Activated CD4-positive, alpha-beta memory T cell treated with anti-CD3 and anti-CD28 coated beads, Interleukin-2, amount 10 ng/mL, durations not matched to agents 7 days and 5 days (primary cell): ENCODE measurements around the gene NUP50. TPM values are rescaled to one million over a fixed set of nuclear protein-coding genes. Genes with fewer than 3 reads are reported as not detected.

Experiments
- CTCF ChIA-PET: fragments of 350-600 bp; sonication (Branson Sonifier 250); formaldehyde crosslinking; loops from one replicate; lab custom pipeline; 2021; ENCODE audit warnings: antibody characterized with exemption, inconsistent platforms; lab: Charles Lee
- POLR2A ChIA-PET: fragments of 350-600 bp; sonication (Branson Sonifier 250); formaldehyde crosslinking; loops from one replicate; lab custom pipeline; 2021; ENCODE audit warnings: antibody characterized with exemption; lab: Charles Lee
- DNase-seq: peaks from one replicate; pipeline ENCODE4 v3.0.0-alpha.2; 2020
- H3K27ac Mint-ChIP-seq: one replicate; pipeline ENCODE4 v1.8.0; 2021; ENCODE audit warnings: mild to moderate bottlenecking, mixed read lengths
- H3K27me3 Mint-ChIP-seq: one replicate; pipeline ENCODE4 v1.8.0; 2021; ENCODE audit warnings: mixed read lengths
- H3K36me3 Mint-ChIP-seq: one replicate; pipeline ENCODE4 v1.8.0; 2021; ENCODE audit warnings: low read depth, mixed read lengths
- H3K4me1 Mint-ChIP-seq: one replicate; pipeline ENCODE4 v1.8.0; 2021; ENCODE audit warnings: mixed read lengths
- H3K4me3 Mint-ChIP-seq: one replicate; pipeline ENCODE4 v1.8.0; 2021; ENCODE audit warnings: mild to moderate bottlenecking, mixed read lengths
- H3K9me3 Mint-ChIP-seq: one replicate; pipeline ENCODE4 v1.8.0; 2021; ENCODE audit warnings: mixed read lengths
- total RNA-seq, 2 experiments: library from RNA; stranded (reverse); gene quantifications; one replicate each; pipeline ENCODE4 v1.2.3, GENCODE V29; 2021

Gene NUP50
- total RNA-seq, 2 experiments from 2014 or later: 160 to 167 TPM

DNA sequence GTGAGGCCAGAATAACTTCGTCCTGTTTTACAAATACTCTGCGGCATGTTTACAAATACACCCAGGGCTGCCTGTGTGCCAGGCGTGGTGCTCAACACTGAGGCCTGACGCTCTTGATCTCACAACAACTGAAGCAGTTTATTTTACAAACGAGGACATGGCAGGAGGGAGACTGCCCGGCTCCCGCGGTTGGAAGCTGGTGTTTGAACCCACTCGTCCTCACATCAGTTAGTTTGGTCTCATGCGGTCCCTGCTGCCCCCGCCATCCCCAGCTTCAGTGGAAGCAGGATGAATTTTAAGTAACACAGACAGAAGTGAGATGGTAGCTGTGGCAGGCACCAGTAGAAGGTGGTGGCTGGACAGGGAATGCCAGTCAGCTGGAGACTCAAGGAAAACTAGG is 60.6 kb downstream of the NUP50 start:
- CTCF ChIA-PET: no interaction called here
- POLR2A ChIA-PET: no interaction called here
- H3K36me3 Mint-ChIP-seq: no peaks in the 10 kb centered on the region
- H3K27me3 Mint-ChIP-seq: no peaks in the 10 kb centered on the region
- no peak overlapping the region for H3K4me3 Mint-ChIP-seq
- H3K27ac Mint-ChIP-seq: no peak overlapping the region
- H3K9me3 Mint-ChIP-seq: no peaks in the 10 kb centered on the region
- no peak for DNase-seq
- peaks cover 7% of the 10 kb centered on the region for H3K4me1 Mint-ChIP-seq

- no peaks in the 10 kb centered on the region for H3K9me3 Mint-ChIP-seq
- H3K4me3 Mint-ChIP-seq: no peak overlapping the region
- ChIA-PET POLR2A (no interaction called here), CTCF (no interaction called here)
- peaks cover 7% of the 10 kb centered on the region for H3K4me1 Mint-ChIP-seq
- H3K27me3 Mint-ChIP-seq: no peaks in the 10 kb centered on the region
- H3K27ac Mint-ChIP-seq: no peak overlapping the region
- no peak for DNase-seq
- H3K36me3 Mint-ChIP-seq: no peaks in the 10 kb centered on the region
Observed at GRCh38 chr22:45224988-45225731, 61.4 kb downstream of the NUP50 start.

DNA sequence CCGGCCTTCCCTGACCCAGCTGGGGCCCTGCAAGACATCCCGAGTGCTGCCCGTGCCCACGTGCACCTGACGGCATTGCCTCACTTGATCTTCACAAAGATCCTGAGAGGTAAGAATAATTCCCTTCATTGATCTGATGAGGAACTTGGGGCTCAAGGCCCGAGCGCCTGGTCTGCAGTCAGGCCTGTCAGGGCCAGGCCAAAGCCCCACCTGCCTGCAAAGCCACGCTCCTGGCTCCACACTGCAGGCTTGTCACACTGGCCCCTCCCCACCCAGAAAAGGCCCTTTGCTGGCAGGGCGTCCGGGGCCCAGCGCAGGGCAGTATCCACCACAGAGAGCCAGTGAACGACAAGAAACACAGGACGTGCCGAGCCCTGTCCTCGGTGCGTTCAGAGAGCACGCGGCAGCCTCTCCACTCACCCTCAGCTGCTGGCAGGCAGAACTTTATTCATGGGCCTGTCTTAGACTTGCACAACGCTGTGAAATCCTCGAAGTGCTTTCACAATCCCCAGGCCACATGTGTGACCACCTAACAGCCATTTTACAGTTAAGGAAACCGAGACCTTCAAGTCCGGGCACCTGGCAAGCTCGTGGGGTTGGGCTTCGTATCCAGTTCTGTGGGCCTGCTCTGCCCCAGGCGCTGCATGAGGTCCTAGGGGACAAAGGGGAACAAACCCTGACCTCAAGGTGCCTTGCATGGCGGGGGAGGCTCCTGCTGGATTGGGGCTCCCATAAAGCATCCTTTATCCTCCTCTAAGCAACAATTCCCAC is 62.2 kb downstream of the NUP50 start:
- ChIA-PET CTCF (no interaction called here), POLR2A (no interaction called here)
- no peaks in the 10 kb centered on the region for H3K27me3 Mint-ChIP-seq
- no peak overlapping the region for H3K4me3 Mint-ChIP-seq
- H3K27ac Mint-ChIP-seq: no peak overlapping the region
- peaks cover 7% of the 10 kb centered on the region for H3K4me1 Mint-ChIP-seq
- DNase-seq: no peak
- H3K36me3 Mint-ChIP-seq: no peaks in the 10 kb centered on the region
- H3K9me3 Mint-ChIP-seq: no peaks in the 10 kb centered on the region

- H3K27me3 Mint-ChIP-seq: no peaks in the 10 kb centered on the region
- no peak for DNase-seq
- ChIA-PET CTCF (no interaction called here), POLR2A (no interaction called here)
- no peaks in the 10 kb centered on the region for H3K9me3 Mint-ChIP-seq
- H3K4me3 Mint-ChIP-seq: no peak overlapping the region
- H3K4me1 Mint-ChIP-seq: peaks cover 7% of the 10 kb centered on the region
- H3K36me3 Mint-ChIP-seq: no peaks in the 10 kb centered on the region
- H3K27ac Mint-ChIP-seq: no peak overlapping the region
Observed at GRCh38 chr22:45226503-45227186, 62.9 kb downstream of the NUP50 start.

DNA sequence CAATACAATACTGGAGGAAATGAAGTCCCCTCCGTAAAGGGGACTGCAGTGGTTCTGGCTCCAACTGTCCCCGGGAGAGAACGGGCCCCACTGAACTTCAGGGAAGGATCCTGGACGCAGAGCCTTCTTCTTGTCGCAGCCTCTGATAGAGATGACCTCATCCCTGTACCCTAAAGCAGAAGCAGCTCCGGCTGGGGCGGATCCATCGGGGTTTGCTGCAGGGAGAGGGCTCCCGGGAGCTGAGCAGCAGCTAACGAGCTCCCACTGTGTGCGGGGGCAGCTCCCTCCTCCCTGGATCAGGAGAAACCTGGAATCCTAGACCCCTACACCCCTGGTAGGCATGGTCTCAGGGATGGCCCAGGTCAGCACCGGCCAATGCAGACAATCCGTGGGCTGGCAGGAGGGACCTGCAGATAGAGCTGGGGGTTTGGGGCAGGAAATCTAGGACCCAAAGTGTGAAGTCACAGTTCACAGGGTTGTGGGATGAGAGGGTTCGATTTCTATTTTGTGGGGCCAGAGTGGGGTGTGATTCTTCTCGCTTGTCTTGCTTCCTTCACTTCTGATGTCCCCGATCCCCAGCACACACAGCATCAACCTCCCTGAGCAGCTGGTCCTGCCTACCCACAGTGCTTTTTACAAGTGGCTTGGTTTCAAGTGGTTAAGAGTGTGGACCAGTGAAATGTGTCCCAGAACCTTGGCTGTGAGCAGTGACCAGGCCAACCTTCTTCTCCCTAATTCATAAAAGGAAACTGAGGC is 64.1 kb downstream of the NUP50 start:
- Mint-ChIP-seq H3K4me3 (no peak overlapping the region), H3K4me1 (peaks cover 3% of the 10 kb centered on the region), H3K27me3 (no peaks in the 10 kb centered on the region), H3K27ac (no peak overlapping the region), H3K9me3 (no peaks in the 10 kb centered on the region), H3K36me3 (no peaks in the 10 kb centered on the region)
- ChIA-PET CTCF (no interaction called here), POLR2A (no interaction called here)
- no peak for DNase-seq

- Mint-ChIP-seq H3K4me1 (no peaks in the 10 kb centered on the region), H3K27me3 (no peaks in the 10 kb centered on the region), H3K4me3 (no peak overlapping the region), H3K27ac (no peak overlapping the region), H3K36me3 (no peaks in the 10 kb centered on the region), H3K9me3 (no peaks in the 10 kb centered on the region)
- POLR2A ChIA-PET: no interaction called here
- CTCF ChIA-PET: no interaction called here
- DNase-seq: no peak
Observed at GRCh38 chr22:45228401-45228754, 64.7 kb downstream of the NUP50 start.

DNA sequence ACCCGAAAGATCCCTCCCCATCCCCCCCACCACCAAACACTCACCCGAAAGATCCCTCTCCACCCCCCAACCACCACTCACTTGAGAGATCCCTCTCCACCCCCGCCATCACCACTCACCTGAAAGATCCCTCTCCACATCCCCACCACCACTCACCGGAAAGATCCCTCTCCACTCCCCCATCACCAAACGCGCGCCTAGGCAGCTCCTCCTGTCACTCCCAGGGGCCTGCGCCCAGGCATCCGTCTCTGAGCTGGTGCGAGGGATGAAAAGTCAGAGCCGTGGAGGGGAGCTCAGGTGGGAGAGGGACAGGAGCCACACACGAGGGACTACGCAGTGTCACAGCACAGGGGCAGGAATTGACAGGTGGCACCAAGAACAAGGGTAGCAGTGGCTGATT is 65.5 kb downstream of the NUP50 start:
- H3K4me3 Mint-ChIP-seq: no peak overlapping the region
- no peaks in the 10 kb centered on the region for H3K4me1 Mint-ChIP-seq
- H3K9me3 Mint-ChIP-seq: no peaks in the 10 kb centered on the region
- no peak overlapping the region for H3K27ac Mint-ChIP-seq
- no peak for DNase-seq
- ChIA-PET POLR2A (no interaction called here), CTCF (no interaction called here)
- H3K36me3 Mint-ChIP-seq: no peaks in the 10 kb centered on the region
- no peaks in the 10 kb centered on the region for H3K27me3 Mint-ChIP-seq

DNA sequence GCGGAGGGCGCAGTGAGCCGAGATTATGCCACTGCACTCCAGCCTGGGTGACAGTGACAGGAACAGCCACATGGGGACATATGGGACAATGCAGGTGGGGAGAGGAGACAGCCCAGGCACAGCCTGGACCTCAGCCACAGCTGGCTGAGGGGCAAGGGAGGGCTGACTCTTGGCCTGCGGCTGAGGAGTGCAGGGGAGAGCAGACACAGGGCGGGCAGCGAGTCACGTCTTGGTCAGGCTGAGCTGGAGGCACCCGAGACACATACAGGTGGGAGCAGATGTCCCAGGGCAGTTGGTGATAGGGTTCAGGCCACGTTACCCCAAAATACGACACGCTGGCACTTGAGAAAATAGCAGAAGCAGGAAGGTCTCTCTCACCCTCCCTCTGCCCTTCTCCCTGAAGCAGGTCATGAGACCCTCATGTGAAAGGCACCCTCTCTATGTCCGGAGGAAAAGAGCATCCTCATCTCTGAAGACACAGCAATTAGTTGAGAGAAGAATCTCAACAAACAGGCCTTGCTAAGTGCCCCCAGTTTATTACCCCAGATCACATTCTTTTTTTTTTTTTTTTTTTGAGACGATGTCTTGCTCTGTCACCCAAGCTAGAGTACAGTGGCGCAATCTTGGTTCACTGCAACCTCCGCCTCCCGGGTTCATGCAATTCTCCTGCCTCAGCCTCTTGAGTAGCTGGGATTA is 66.4 kb downstream of the NUP50 start:
- no peak overlapping the region for H3K27ac Mint-ChIP-seq
- CTCF ChIA-PET: no interaction called here
- no peaks in the 10 kb centered on the region for H3K36me3 Mint-ChIP-seq
- no peak overlapping the region for H3K4me3 Mint-ChIP-seq
- POLR2A ChIA-PET: no interaction called here
- H3K4me1 Mint-ChIP-seq: no peaks in the 10 kb centered on the region
- no peaks in the 10 kb centered on the region for H3K27me3 Mint-ChIP-seq
- no peak for DNase-seq
- no peaks in the 10 kb centered on the region for H3K9me3 Mint-ChIP-seq

GRCh38 chr22:45231293-45231692 is 67.6 kb downstream of the NUP50 start:
- Mint-ChIP-seq H3K27me3 (no peaks in the 10 kb centered on the region), H3K27ac (no peak overlapping the region), H3K4me3 (no peak overlapping the region), H3K36me3 (no peaks in the 10 kb centered on the region), H3K9me3 (no peaks in the 10 kb centered on the region), H3K4me1 (no peaks in the 10 kb centered on the region)
- ChIA-PET CTCF (no interaction called here), POLR2A (no interaction called here)
- DNase-seq: no peak

DNA sequence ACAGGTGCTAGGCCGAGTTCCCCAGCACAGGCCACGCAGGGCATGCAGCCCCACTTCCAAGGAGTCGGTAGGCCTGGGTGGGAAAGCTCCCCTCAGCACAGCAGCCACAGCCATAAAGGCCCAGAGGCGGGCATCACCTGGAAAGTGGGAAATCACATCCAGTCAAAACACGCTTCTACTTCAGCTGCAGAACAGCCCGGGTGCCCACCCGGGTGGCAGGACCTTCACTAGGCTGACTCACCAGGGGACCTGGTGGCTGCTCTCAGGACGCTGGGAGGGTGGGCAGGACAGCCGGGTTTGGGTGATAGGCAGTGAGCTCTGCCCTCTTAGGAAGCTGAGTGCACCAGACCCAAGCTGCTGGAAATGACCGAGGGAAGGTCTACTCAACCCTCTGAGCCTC is 69.7 kb downstream of the NUP50 start:
- no peaks in the 10 kb centered on the region for H3K4me1 Mint-ChIP-seq
- H3K36me3 Mint-ChIP-seq: peaks cover 4% of the 10 kb centered on the region
- ChIA-PET CTCF (no interaction called here), POLR2A (no interaction called here)
- H3K27me3 Mint-ChIP-seq: no peaks in the 10 kb centered on the region
- H3K4me3 Mint-ChIP-seq: no peak overlapping the region
- DNase-seq: no peak
- H3K9me3 Mint-ChIP-seq: no peaks in the 10 kb centered on the region
- H3K27ac Mint-ChIP-seq: no peak overlapping the region

GRCh38 chr22:45233827-45234226 is 70.1 kb downstream of the NUP50 start:
- H3K36me3 Mint-ChIP-seq: peaks cover 4% of the 10 kb centered on the region
- no peaks in the 10 kb centered on the region for H3K9me3 Mint-ChIP-seq
- no peaks in the 10 kb centered on the region for H3K4me1 Mint-ChIP-seq
- ChIA-PET POLR2A (no interaction called here), CTCF (no interaction called here)
- H3K27me3 Mint-ChIP-seq: no peaks in the 10 kb centered on the region
- no peak overlapping the region for H3K4me3 Mint-ChIP-seq
- H3K27ac Mint-ChIP-seq: no peak overlapping the region
- DNase-seq: no peak

DNA sequence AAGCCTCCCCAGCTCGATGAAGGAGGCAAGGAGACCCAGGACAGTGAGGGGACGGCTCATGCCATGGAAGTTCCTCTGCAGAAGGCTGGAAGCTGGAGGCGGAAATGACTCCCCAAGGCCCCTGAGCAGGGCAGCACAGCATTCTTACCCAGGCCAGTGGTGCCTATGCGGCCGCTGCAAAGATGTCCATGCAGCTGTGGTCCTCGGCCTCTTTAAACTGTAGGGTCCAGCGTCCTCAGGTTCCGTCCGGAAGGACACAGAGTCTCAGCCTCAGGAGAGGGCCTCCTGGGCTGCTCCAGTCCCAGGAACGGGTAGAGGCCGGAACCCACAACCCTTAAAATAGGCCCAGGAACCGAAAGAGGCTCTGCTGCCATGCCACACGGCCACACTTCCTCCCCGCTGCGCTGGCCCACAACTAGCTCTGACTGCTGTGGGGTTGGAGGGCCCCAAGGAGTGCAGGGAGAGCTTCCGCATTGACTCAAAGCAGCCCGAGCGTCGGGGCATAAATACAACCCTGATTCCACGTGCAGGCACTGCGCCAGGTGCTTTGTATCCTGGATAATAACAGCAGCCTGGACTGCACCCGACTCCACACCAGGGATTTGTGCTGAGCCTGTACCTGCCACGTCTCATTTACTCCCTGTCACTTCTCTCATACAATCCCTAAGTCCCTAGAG is 71.5 kb downstream of the NUP50 start:
- H3K27ac Mint-ChIP-seq: no peak overlapping the region
- peaks cover 9% of the 10 kb centered on the region for H3K4me1 Mint-ChIP-seq
- no peaks in the 10 kb centered on the region for H3K27me3 Mint-ChIP-seq
- peaks cover 4% of the 10 kb centered on the region for H3K36me3 Mint-ChIP-seq
- ChIA-PET POLR2A (no interaction called here), CTCF (no interaction called here)
- H3K4me3 Mint-ChIP-seq: no peak overlapping the region
- no peak for DNase-seq
- no peaks in the 10 kb centered on the region for H3K9me3 Mint-ChIP-seq
